ENCODE data around the gene CARS2.
"Not testable (repeated sequence)": the region's sequence is repeated elsewhere in the genome, so short reads cannot be mapped to it uniquely, and the experiment has no call there.

The CARS2 gene

DNA sequence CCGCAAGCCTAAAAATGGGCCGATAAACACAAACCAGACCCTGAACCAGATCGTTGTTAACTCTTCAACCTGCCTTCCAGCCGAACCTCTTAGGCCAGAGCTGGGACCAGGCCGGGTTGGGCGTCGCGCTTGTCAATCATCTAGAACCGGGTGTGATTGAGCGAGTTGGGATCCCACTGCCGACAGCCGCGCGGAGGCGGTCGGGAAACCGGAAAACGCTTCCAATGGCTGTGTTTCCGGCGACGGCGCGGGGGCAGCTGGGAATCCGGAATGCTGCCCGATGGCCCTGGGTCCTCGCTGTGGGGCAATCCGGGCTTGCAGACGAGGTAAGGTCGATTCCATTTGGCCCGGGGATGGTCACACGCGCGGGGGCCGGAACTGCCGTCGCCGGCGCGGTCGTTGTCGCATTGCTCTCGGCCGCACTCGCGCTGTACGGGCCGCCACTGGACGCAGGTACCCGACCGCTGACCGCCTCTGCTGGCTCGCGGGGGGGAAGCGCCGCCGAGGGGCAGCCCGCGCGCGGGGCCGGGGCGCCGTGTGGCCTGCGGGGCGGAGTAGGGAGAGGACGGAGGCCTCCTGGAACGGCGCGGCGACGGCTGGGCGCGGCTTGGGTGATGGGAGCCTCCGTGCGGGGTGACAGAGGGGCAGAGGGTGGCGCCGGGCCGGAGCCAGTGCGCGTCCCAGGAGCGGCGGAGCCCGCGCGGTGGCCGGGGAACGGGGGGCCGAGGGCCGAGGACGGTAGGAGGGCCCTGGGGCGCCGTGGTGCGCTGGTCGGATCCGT, 90.4 kb downstream of the CARS2 start, which contains the start of gene NAXD:
TSS of gene NAXD (plus strand) at position 224 of the 781 bp plus-strand sequence. CDS start at position 281, 57 bp downstream.
- peak; percentile 94 to 97 (median 96) for DNase-seq

DNA sequence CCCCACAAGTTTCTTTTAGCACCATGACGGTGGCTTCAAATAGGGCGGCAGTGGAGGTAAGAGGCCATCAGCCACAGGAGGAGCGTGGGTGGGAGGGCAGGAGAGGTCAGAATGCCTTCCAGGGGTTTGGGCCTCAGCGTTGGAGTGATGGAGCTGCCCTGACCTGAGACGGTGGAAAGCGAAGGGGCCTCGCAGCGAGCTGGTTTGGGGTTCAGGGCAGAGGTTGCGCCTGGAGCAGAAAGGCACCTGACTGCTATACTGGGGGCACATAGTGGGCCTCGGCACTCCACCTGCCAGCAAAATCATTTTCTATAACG, 91.0 kb downstream of the CARS2 start:
- DNase-seq: no peak

DNA sequence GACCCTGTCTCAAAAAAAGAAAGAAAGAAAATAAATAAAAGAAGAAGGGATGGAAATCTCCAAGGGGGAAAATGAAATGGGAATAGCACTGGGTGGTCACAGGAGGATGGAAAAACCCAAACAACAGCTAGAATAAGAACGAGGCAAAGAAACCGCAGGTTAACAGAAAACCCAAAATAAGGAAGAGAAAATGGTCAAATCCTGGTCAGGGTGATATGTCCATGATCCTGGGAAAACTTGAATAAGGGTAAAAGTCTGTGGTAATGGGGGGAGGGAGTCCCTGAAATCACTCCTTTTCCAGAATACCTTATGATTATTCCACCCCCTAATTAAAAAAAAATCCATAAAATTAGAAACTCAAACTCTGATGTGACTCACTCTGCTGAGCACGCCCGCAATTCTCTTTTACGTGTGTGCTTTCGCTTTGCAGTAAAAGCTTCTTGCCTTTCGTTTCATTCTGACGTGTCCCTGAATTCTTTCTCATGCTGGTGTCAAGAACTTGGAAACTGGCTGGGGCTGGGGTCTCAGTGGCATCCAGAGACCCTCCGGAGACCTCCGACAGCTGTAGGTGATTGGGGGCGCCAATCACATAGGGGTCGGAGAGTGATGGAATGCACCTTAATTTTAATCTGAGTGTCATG, 94.8 kb downstream of the CARS2 start:
- no peak for DNase-seq

DNA sequence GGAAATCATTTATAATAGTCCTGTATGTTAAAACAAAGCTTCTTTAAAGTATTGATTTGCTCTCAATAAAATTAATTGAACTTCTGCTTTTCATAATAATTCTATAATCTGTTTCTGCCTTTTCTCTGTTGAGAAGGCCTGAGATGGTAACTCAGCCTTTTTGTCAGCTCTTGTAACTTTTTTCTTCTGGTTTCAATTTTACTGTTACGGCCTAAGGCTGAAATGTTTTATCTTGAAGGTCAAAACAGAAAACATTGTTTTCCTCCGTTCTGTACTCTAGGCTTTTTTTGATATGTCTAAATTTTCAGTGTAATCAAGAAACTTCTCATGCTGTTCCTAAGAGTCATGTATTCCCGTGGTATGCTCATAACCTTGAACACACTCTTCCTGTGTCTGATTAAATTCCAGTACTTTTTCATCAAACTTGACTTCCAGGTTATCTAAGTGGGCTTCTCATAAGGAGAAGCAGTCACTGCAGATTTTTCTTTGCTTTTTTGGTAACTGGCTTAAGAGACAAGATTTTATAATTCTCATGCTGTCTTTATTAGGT, 98.2 kb downstream of the CARS2 start:
- no peak for DNase-seq

DNA sequence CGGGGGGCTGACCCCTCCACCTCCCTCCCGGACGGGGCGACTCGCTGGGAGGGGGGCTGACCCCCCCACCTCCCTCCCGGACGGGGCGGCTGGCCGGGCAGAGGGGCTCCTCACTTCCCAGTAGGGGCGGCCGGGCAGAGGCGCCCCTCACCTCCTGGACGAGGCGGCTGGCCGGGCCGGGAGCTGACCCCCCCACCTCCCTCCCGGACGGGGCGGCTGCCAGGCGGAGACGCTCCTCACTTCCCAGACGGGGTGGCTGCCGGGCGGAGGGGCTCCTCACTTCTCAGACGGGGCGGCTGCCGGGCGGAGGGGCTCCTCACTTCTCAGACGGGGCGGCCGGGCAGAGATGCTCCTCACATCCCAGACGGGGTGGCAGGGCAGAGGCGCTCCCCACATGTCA, 99.6 kb downstream of the CARS2 start:
- DNase-seq: not testable (repeated sequence)

DNA sequence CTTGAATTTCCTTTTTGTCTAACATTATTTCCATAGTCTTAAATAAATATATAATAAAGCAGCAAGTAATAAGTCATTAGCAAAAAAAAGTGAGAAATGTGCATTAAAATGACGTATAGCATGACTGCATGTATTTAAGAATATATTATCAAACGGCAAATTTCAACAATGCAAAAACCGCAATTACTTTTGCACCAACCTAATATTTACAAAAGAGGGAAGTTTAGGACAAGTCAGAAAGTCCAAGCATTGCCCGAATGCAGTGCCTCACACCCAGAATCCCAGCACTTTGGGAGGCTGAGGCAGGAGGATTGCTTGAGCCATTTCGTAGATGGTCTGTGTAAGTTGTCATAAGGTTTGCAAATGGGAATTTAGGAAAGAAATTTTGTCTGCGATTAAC, 100.8 kb downstream of the CARS2 start:
- DNase-seq: no peak

DNA sequence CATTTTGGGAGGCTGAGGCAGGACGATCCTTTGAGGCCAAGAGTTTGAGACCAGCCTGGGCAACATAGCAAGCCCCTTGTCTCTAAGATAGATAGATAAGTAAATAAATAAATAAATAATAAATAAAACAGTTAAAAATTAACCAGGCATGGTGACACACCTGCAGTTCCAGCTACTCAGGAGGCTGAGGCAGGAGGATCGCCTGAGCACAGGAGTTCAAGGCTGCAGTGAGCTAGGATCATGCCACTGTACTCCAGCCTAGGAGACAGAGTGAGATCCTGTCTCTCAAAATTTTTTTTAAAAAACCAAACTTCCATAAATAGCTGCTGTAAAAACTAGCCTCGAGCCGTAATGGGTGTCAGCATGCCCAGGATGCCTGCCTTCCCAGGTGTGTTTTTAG, 104.9 kb downstream of the CARS2 start:
- DNase-seq: no peak

DNA sequence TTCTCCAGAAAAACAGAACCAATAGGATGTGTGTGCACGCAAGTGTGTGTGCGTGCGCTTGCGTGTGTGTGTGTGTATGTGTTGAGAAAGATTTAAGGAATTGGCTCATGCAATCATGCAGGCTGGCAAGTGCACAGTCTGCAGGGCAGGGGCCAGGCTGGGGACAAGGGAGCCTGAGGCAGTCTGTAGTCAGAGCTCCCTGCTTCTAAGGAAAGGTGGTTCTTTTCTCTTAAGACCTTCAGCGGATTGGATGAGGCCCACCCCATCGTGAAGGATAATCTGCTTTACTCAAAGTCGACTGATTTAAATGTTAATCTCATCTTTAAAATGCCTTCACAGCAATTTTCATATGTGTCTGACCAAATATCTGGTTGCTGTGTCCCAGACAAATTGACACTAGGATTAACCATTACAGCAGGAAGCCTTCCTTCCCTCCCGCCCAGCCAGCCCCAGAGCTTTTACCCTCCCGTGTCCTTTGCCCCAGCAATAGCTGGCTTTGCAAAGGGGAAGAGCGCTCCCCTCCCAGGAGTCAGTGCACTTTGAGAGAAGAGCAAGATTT, 105.6 kb downstream of the CARS2 start:
- DNase-seq: no peak

DNA sequence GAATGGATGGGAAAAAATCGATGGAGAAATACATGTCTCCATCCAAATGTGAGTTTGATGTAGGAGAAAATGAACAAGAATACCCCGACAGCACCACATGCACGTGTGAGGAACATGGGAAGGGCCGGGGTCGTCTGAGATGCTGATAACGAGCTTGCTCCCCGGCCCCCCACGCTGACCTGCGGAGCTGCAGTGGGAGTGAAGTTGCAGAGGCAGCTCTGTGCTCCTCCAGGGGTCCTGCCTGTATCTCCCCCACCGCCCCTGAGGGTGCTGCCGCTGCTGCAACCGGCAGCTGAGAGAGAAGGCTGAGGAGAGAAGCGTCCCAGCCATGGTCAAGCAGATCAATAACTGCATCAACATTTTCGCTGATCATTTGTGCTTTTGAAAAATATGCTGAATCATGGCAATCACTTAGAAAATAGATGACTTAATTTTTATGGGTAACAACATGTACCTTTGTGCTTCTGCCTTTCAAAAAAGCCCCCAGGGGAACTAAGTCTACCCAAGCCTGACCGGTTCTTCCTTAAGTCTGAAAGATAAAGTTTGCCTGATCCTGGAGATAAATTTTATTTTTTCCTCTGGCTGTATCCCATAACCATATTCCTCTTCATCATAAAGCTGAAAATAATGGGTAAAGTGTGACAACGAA, 108.8 kb downstream of the CARS2 start:
- no peak for DNase-seq

DNA sequence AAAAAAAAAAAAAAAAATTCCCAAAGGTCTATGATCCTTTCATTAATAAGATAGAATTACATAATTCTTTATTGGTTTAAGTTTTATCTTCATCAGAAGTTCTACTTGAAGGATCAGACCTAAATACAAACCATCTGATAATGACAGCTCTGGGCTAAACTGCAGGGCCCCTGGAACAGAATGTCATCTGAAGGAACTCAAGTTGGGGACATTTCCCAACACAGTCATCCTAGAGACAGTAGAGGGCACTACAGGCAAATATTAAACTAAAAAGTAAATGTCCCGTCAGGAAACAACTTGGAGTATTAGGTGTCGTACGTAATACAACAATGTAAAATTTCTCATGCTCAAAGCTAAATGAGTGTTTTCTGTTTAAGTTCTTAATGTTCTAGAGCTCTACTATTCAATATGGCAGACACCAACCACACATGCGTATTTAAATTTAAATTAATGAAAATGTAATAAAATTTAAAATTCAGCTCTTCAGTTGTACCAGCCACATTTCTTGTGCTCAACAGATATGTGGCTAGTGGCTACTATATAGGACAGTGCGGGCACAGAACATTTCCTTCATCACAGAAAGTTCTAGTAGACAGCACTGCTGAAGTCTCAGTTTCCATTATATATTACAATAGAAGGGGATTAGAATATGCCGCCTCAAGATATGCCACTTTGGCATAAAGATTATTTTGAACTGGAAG, 112.3 kb downstream of the CARS2 start:
- DNase-seq: peak; percentile 32 to 79 (median 71)

DNA sequence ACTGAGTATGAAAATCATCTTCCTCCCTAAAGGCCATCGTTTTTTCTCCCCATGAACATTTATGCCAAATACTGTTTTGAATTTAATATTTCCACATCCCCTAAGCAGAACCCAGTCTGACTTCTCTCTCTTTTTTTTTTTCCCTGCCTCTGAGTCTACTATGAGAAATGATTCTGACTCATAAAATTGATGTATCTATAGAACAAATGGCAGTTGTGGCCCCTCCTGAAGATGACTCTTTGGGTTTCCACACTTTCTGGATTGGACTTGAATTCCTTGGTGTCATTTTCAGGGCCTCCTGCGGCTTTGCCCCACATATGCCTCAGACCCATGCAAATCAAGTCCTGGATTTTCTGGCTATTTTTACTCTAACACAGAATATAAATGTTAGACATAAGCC, 113.3 kb downstream of the CARS2 start:
- no peak for DNase-seq
